Measurements from ENCODE around the gene TUFT1. TPM values are rescaled to one million over a fixed set of nuclear protein-coding genes. Genes with fewer than 3 reads are reported as not detected.

Gene TUFT1
- total and polyA plus RNA-seq, 2 experiments from 2014 or later: 29.2 to 29.8 TPM

- Histone ChIP-seq H3K9me3 (ENCODE audit: low read depth) (no peaks in the 10 kb centered on the region), H3K4me1 (ENCODE audit: insufficient read depth) (no peaks in the 10 kb centered on the region), H4K20me1 (ENCODE audit: insufficient read depth, poor library complexity, severe bottlenecking) (no peaks in the 10 kb centered on the region), H3K79me2 (no peaks in the 10 kb centered on the region), H3K27ac (no peak overlapping the region), H3K4me3 (no peak overlapping the region), H3K4me2 (no peak overlapping the region), H3K9me2 (replicated peaks; ENCODE audit: insufficient read depth) (no peaks in the 10 kb centered on the region), H3K27me3 (no peaks in the 10 kb centered on the region), H2AFZ (no peak overlapping the region), H3K36me3 (replicated peaks; ENCODE audit: insufficient read depth, low read depth) (no peaks in the 10 kb centered on the region)
- TF ChIP-seq CTCF (IDR thresholded peaks at IDR 0.05; ENCODE audit: poor library complexity): no peak
- no peak for TF ChIP-seq EZH2 (IDR thresholded peaks at IDR 0.05; ENCODE audit: borderline replicate concordance)
- no peak for TF ChIP-seq EZH2phosphoT487 (IDR thresholded peaks at IDR 0.05; ENCODE audit: low read depth, severe bottlenecking, unreplicated experiment)
- 95% methylated on average over 18 of the region's 18 CpGs for WGBS (ENCODE audit: low lambda C conversion rate, missing lambda C conversion rate)
- no peak for DNase-seq (ENCODE audit: low spot score)
Measured at GRCh38 chr1:151529781-151530180, 10.3 kb upstream of the TUFT1 start.

GRCh38 chr1:151530461-151530860 is 9.6 kb upstream of the TUFT1 start:
- 87% methylated on average over 11 of the region's 11 CpGs for WGBS (ENCODE audit: low lambda C conversion rate, missing lambda C conversion rate)
- H3K36me3 ChIP-seq (replicated peaks; ENCODE audit: insufficient read depth, low read depth): no peaks in the 10 kb centered on the region
- H3K27me3 ChIP-seq: no peaks in the 10 kb centered on the region
- DNase-seq (ENCODE audit: low spot score): no peak
- H4K20me1 ChIP-seq (ENCODE audit: insufficient read depth, poor library complexity, severe bottlenecking): no peaks in the 10 kb centered on the region
- TF ChIP-seq CTCF (IDR thresholded peaks at IDR 0.05; ENCODE audit: poor library complexity): no peak
- no peak for TF ChIP-seq EZH2 (IDR thresholded peaks at IDR 0.05; ENCODE audit: borderline replicate concordance)
- TF ChIP-seq EZH2phosphoT487 (IDR thresholded peaks at IDR 0.05; ENCODE audit: low read depth, severe bottlenecking, unreplicated experiment): no peak
- H3K79me2 ChIP-seq: no peaks in the 10 kb centered on the region
- H3K9me2 ChIP-seq (replicated peaks; ENCODE audit: insufficient read depth): no peaks in the 10 kb centered on the region
- no peaks in the 10 kb centered on the region for H3K4me1 ChIP-seq (ENCODE audit: insufficient read depth)
- H3K27ac ChIP-seq: no peak overlapping the region
- no peaks in the 10 kb centered on the region for H3K9me3 ChIP-seq (ENCODE audit: low read depth)
- H2AFZ ChIP-seq: no peak overlapping the region
- no peak overlapping the region for H3K4me2 ChIP-seq
- H3K4me3 ChIP-seq: no peak overlapping the region

- WGBS (ENCODE audit: low lambda C conversion rate, missing lambda C conversion rate): 93% methylated on average over 10 of the region's 10 CpGs
- DNase-seq (ENCODE audit: low spot score): no peak
- H3K9me2 ChIP-seq (replicated peaks; ENCODE audit: insufficient read depth): no peaks in the 10 kb centered on the region
- H3K4me3 ChIP-seq: no peak overlapping the region
- no peaks in the 10 kb centered on the region for H3K27me3 ChIP-seq
- TF ChIP-seq CTCF (IDR thresholded peaks at IDR 0.05; ENCODE audit: poor library complexity) (no peak), EZH2 (IDR thresholded peaks at IDR 0.05; ENCODE audit: borderline replicate concordance) (no peak), EZH2phosphoT487 (IDR thresholded peaks at IDR 0.05; ENCODE audit: low read depth, severe bottlenecking, unreplicated experiment) (no peak)
- H3K79me2 ChIP-seq: no peaks in the 10 kb centered on the region
- no peaks in the 10 kb centered on the region for H3K36me3 ChIP-seq (replicated peaks; ENCODE audit: insufficient read depth, low read depth)
- no peaks in the 10 kb centered on the region for H4K20me1 ChIP-seq (ENCODE audit: insufficient read depth, poor library complexity, severe bottlenecking)
- no peak overlapping the region for H2AFZ ChIP-seq
- no peaks in the 10 kb centered on the region for H3K4me1 ChIP-seq (ENCODE audit: insufficient read depth)
- H3K27ac ChIP-seq: no peak overlapping the region
- no peak overlapping the region for H3K4me2 ChIP-seq
- no peaks in the 10 kb centered on the region for H3K9me3 ChIP-seq (ENCODE audit: low read depth)
Measured at GRCh38 chr1:151533870-151534269, 6.2 kb upstream of the TUFT1 start.
